Measurements from ENCODE around the gene MED6. TPM values are rescaled to one million over a fixed set of nuclear protein-coding genes. Genes with fewer than 3 reads are reported as not detected.

The MED6 gene
- polyA plus RNA-seq, 1 donor from 2014 or later: 46.6 TPM

DNA sequence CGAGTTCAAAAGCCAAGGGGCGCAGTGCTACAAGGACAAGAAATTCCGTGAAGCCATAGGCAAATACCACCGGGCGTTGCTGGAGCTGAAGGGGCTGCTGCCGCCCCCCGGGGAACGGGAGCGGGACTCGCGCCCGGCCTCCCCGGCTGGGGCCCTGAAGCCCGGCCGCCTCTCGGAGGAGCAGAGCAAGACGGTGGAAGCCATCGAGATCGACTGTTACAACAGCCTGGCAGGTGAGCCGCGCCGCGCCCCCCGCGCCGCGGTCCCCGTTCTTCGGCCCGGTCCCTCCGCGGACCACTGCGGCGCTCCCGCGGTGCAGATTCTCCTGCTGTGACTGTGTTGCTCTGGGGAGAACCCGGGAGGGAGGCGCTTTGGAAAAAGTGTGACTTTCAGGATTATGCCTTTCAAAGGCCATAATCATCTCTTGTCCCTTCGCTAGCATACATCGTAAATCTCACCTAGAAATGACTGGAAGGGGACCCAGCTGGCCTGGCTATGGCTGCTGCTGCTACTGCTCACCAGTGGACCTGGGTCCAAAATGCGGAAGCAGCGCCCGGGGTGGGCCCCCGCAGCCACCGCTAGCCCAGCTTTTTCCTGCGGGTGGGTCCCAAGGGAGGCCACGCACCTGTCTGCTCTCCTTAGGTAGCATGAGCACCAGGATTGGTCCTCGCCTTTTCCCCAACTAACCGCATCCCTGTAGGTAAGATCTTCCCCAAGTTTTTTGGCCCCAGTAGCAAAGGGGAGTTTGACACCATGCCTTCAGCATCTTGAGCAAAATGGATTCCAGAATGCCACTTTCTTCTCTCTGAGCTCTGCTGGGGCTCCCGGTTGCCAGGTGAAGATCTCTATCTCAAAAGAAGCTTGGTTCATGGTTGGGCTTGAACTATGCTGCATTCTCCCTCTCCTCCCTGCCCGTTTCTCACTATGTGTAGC, 42.1 kb upstream of the MED6 start:
- peak overlapping the region; percentile 38 for H2AFZ ChIP-seq (ENCODE audit: low read depth, low read length)
- no peaks in the 10 kb centered on the region for H3K36me3 ChIP-seq (ENCODE audit: insufficient read depth, low read length)
- no peaks in the 10 kb centered on the region for H3F3A ChIP-seq (ENCODE audit: insufficient read depth, low read length, poor library complexity, severe bottlenecking)
- H3K9me2 ChIP-seq (ENCODE audit: insufficient read depth, low read length): no peaks in the 10 kb centered on the region
- H3K4me3 ChIP-seq (ENCODE audit: low read length): peak overlapping the region; percentile 91
- H3K9me3 ChIP-seq (ENCODE audit: low read length): no peaks in the 10 kb centered on the region
- peaks cover 50% of the 10 kb centered on the region for H3K79me2 ChIP-seq (replicated peaks; ENCODE audit: insufficient read depth, low read length)
- H4K20me1 ChIP-seq (ENCODE audit: insufficient read depth): peaks cover 3% of the 10 kb centered on the region
- H3K4me2 ChIP-seq (ENCODE audit: low read length): peak overlapping the region; percentile 69
- H3K9ac ChIP-seq (ENCODE audit: low read length): peak overlapping the region; percentile 85
- TF ChIP-seq MXI1 (conservative IDR thresholded peaks at IDR 0.05; ENCODE audit: poor library complexity, severe bottlenecking): peak; percentile 32
- TF ChIP-seq, protein P1, sequence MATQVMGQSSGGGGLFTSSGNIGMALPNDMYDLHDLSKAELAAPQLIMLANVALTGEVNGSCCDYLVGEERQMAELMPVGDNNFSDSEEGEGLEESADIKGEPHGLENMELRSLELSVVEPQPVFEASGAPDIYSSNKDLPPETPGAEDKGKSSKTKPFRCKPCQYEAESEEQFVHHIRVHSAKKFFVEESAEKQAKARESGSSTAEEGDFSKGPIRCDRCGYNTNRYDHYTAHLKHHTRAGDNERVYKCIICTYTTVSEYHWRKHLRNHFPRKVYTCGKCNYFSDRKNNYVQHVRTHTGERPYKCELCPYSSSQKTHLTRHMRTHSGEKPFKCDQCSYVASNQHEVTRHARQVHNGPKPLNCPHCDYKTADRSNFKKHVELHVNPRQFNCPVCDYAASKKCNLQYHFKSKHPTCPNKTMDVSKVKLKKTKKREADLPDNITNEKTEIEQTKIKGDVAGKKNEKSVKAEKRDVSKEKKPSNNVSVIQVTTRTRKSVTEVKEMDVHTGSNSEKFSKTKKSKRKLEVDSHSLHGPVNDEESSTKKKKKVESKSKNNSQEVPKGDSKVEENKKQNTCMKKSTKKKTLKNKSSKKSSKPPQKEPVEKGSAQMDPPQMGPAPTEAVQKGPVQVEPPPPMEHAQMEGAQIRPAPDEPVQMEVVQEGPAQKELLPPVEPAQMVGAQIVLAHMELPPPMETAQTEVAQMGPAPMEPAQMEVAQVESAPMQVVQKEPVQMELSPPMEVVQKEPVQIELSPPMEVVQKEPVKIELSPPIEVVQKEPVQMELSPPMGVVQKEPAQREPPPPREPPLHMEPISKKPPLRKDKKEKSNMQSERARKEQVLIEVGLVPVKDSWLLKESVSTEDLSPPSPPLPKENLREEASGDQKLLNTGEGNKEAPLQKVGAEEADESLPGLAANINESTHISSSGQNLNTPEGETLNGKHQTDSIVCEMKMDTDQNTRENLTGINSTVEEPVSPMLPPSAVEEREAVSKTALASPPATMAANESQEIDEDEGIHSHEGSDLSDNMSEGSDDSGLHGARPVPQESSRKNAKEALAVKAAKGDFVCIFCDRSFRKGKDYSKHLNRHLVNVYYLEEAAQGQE (IDR thresholded peaks at IDR 0.05; ENCODE audit: borderline replicate concordance): no peak
- H3K27me3 ChIP-seq (ENCODE audit: insufficient read depth, low read depth, low read length): no peaks in the 10 kb centered on the region
- peak overlapping the region; percentile 74 for H3K27ac ChIP-seq (ENCODE audit: low read length)

DNA sequence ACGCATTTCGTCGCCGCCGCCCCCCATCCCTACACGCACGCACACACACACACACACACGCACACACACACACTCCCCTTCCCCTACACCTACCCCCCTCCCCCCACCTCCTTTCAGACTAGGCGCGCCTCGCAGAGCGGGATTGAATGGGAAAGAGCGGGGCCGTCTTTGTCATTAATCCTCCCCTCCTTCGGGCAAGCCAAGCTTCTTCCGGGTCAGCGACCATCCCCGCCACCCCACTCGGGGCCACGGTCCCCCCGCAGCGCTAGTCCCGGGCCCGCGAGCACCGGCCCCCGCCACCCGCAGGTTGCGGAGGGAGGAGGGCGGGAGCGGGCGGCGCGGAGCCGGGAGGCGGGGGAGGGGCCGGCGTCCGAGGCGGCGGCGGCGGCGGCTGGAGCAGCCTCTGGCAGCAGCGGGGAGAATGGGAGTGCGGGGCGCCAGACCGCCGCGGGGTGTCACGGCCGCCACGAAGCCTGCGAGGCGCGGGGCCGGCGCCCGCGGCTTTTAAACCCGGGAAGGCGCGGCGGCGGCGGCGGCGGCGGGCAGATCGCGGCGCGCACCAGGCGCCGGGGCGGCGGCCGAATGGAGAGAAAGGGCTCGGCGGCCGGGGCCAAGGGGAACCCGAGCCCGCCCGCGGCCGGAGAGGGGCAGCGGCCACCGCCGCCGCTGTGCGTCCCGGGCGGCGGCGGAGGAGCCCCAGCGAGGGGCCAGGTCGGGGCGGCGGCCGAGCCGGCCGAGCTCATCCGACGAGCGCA, 41.3 kb upstream of the MED6 start, which contains the start of gene TTC9:
Gene TTC9, plus strand, starts transcription at position 369 of the 755 bp plus-strand sequence. Its CDS starts 214 bp downstream, at position 583.
- Histone ChIP-seq H3K79me2 (replicated peaks; ENCODE audit: insufficient read depth, low read length) (peaks cover 42% of the 10 kb centered on the region), H3K9me2 (ENCODE audit: insufficient read depth, low read length) (no peaks in the 10 kb centered on the region), H3K9me3 (ENCODE audit: low read length) (no peaks in the 10 kb centered on the region), H3K9ac (ENCODE audit: low read length) (peak within 1 kb of the TSS; percentile 85), H3K27ac (ENCODE audit: low read length) (peak within 1 kb of the TSS; percentile 74), H3F3A (ENCODE audit: insufficient read depth, low read length, poor library complexity, severe bottlenecking) (no peaks in the 10 kb centered on the region), H3K4me2 (ENCODE audit: low read length) (peak within 1 kb of the TSS; percentile 69), H2AFZ (ENCODE audit: low read depth, low read length) (peak within 1 kb of the TSS; percentile 38), H3K4me3 (ENCODE audit: low read length) (peak within 1 kb of the TSS; percentile 91), H3K36me3 (ENCODE audit: insufficient read depth, low read length) (no peaks in the 10 kb centered on the region), H4K20me1 (ENCODE audit: insufficient read depth) (peaks cover 3% of the 10 kb centered on the region), H3K27me3 (ENCODE audit: insufficient read depth, low read depth, low read length) (no peaks in the 10 kb centered on the region)
- peak; percentile 81 for TF ChIP-seq POLR2AphosphoS5 (IDR thresholded peaks at IDR 0.05)
- no peak for TF ChIP-seq EZH2 (IDR thresholded peaks at IDR 0.05; ENCODE audit: borderline replicate concordance, insufficient read depth, low read length, poor library complexity, severe bottlenecking)
- TF ChIP-seq, protein P2, sequence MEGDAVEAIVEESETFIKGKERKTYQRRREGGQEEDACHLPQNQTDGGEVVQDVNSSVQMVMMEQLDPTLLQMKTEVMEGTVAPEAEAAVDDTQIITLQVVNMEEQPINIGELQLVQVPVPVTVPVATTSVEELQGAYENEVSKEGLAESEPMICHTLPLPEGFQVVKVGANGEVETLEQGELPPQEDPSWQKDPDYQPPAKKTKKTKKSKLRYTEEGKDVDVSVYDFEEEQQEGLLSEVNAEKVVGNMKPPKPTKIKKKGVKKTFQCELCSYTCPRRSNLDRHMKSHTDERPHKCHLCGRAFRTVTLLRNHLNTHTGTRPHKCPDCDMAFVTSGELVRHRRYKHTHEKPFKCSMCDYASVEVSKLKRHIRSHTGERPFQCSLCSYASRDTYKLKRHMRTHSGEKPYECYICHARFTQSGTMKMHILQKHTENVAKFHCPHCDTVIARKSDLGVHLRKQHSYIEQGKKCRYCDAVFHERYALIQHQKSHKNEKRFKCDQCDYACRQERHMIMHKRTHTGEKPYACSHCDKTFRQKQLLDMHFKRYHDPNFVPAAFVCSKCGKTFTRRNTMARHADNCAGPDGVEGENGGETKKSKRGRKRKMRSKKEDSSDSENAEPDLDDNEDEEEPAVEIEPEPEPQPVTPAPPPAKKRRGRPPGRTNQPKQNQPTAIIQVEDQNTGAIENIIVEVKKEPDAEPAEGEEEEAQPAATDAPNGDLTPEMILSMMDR (IDR thresholded peaks at IDR 0.05; ENCODE audit: poor library complexity, severe bottlenecking): no peak
- TF ChIP-seq, protein P1 (IDR thresholded peaks at IDR 0.05; ENCODE audit: borderline replicate concordance): peak; percentile 80
- TF ChIP-seq MXI1 (conservative IDR thresholded peaks at IDR 0.05; ENCODE audit: poor library complexity, severe bottlenecking): no peak
- no peak for TF ChIP-seq RAD21 (conservative IDR thresholded peaks at IDR 0.05)
- TF ChIP-seq EP300 (conservative IDR thresholded peaks at IDR 0.05; ENCODE audit: poor library complexity, severe bottlenecking): peak; percentile 9
- TF ChIP-seq TAF1 (IDR thresholded peaks at IDR 0.05; ENCODE audit: low read depth): peak; percentile 24
